ENCODE data around the gene KIF20A.
"Not testable (repeated sequence)": the region's sequence is repeated elsewhere in the genome, so short reads cannot be mapped to it uniquely, and the experiment has no call there.

Gene KIF20A

GRCh38 chr5:138178516-138179276 is at the start of gene KIF20A, which contains the start of gene BRD8:
Gene KIF20A (plus strand): TSS chr5:138179112. CDS start chr5:138179681, 569 bp downstream.
Gene BRD8 (minus strand): TSS chr5:138178630. CDS start chr5:138178614, 16 bp downstream.
- DNase-seq (ENCODE audit: low read depth in 2 of 3, low spot score in 2 of 3): peak; percentile 41 to 78 (median 77)

GRCh38 chr5:138129347-138129746 is 49.6 kb upstream of the KIF20A start:
- no peak for DNase-seq (ENCODE audit: low read depth in 2 of 3, low spot score in 2 of 3)

DNA sequence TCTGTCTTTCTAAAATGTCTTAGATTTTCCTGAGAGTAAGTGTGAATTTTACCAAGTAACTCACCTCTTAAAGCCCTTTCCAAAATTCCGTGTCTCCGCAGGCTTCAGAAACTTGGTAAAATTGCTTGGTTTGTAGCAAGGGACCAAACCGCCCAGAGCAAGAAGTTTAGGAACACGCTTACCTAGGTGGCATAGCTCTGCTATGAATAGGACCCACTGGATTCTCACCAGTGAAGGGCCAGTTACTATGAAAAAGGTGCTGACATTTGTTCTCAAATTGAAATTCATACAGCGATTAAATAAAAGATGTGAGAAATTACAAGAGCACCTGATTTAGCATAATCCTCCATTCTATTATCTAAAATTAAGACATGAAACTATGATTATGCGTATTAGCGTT is 46.4 kb upstream of the KIF20A start:
- DNase-seq (ENCODE audit: low read depth in 2 of 3, low spot score in 2 of 3): no peak

DNA sequence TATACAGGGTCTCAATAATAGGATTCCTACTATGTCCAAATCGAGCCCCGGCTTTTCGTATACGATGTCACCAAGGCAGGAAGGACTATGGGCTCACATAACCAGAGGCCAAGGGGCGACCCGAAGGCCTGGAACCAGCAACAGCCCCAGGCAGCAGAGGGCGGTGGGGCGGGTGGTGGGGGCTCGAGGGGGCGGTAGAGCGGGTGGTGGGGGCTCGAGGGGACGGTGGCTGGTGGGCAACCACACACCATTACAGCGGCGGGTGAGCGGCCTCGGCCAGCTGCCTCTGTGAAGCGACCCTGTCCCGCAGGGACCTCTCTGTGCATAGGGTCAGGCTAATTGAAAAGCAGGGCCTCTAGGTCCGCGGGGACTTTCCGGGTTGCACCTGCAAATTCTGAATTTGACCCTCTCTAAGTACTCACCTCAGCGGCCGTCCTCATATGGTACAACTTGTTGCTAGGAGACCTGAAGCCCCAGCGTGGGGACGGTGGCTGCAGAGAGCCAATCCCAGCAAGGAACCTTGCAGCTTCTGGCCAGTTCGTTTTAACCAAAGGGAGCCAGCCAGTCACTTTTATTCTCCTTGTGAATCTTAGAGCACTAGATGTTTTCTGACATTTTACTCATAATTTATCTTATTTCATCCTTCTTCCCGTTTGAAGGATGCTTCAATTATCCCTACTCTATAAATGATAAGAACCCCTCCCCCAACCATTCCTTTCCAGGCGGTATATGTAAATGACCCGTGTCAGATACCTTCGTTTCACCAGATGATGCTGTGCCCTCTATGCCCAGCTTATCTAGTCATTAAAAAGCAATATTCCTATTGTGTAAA is 39.7 kb upstream of the KIF20A start, which contains the start of gene NME5:
Gene NME5, minus strand, starts transcription at position 480 of the 832 bp plus-strand sequence. CDS start 648 bp downstream, outside the sequence.
- DNase-seq (ENCODE audit: low read depth in 2 of 3, low spot score in 2 of 3): no peak

GRCh38 chr5:138139781-138140090 is 39.2 kb upstream of the KIF20A start:
- DNase-seq (ENCODE audit: low read depth in 2 of 3, low spot score in 2 of 3): no peak

GRCh38 chr5:138140268-138140667 is 38.6 kb upstream of the KIF20A start:
- no peak for DNase-seq (ENCODE audit: low read depth in 2 of 3, low spot score in 2 of 3)

DNA sequence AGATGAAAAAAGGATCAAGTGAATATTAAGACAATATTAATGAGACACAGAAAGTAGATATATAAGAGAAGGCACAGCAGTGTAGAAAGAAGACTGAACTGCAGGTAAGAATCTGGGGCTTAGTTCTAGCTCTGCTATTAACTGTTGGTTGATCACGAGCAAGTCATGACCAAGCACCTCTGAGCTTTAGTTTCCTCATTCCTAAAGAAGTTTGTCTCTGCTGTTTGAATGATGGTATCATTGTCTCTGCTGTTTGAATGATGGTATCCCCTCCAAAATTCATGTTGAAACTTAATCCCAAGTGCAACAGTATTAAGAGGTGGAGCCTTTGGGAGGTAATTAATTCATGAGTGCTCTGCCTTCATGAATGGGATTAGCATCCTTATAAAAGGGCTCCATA is 37.2 kb upstream of the KIF20A start:
- no peak for DNase-seq (ENCODE audit: low read depth in 2 of 3, low spot score in 2 of 3)

- DNase-seq (ENCODE audit: low read depth in 2 of 3, low spot score in 2 of 3): not testable (repeated sequence)
Measured at GRCh38 chr5:138143578-138143977, 35.3 kb upstream of the KIF20A start.

GRCh38 chr5:138148811-138149210 is 30.1 kb upstream of the KIF20A start:
- DNase-seq (ENCODE audit: low read depth in 2 of 3, low spot score in 2 of 3): no peak

DNA sequence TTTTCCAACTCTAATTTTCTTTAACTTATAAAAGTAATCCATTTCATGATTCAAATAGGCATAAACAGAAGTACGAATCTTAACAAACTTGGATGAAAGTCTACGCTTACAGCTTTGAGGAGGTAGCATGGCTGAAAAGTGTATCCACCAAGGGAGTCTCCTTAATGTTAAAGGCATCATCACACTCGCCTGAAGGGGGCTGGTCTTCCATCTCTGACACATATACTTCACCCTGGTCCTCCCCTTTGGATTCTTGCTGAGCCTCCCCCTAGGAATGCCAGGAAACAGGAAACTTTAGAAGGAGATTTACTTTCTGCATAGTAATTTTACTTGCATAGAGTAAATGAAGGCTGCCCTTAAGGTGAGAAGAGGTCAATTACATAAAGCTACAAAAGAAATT is 29.4 kb upstream of the KIF20A start:
- no peak for DNase-seq (ENCODE audit: low read depth in 2 of 3, low spot score in 2 of 3)

GRCh38 chr5:138155977-138156376 is 22.9 kb upstream of the KIF20A start:
- DNase-seq (ENCODE audit: low read depth in 2 of 3, low spot score in 2 of 3): not testable (repeated sequence)

- DNase-seq (ENCODE audit: low read depth in 2 of 3, low spot score in 2 of 3): no peak
Measured at GRCh38 chr5:138157626-138158025, 21.3 kb upstream of the KIF20A start.

GRCh38 chr5:138159666-138160065 is 19.2 kb upstream of the KIF20A start:
- no peak for DNase-seq (ENCODE audit: low read depth in 2 of 3, low spot score in 2 of 3)

GRCh38 chr5:138160706-138161105 is 18.2 kb upstream of the KIF20A start:
- no peak for DNase-seq (ENCODE audit: low read depth in 2 of 3, low spot score in 2 of 3)

DNA sequence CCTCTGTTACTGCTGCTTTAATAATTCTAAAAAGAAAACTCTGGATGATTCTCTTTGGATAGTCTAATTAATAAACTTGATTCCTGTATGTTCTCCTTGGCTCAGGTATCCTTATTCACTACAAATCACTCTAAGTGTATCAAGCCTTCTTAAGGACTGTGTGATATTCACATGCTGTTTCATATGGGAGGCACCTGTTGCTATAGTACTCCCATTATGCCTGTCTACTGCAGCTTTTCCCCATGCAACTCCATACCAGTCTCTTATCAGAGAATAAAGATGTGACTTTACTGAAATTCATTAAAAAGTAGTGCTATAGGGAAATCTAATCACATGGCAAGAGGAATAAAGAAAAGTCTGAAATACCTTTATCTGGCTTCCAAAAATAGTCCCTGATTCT is 15.2 kb upstream of the KIF20A start:
- no peak for DNase-seq (ENCODE audit: low read depth in 2 of 3, low spot score in 2 of 3)

- DNase-seq (ENCODE audit: low read depth in 2 of 3, low spot score in 2 of 3): no peak
Measured at GRCh38 chr5:138169124-138169523, 9.8 kb upstream of the KIF20A start.

- DNase-seq (ENCODE audit: low read depth in 2 of 3, low spot score in 2 of 3): no peak
Measured at GRCh38 chr5:138170299-138170698, 8.6 kb upstream of the KIF20A start.

GRCh38 chr5:138177941-138178515 is 884 bp upstream of the KIF20A start:
- no peak for DNase-seq (ENCODE audit: low read depth in 2 of 3, low spot score in 2 of 3)

DNA sequence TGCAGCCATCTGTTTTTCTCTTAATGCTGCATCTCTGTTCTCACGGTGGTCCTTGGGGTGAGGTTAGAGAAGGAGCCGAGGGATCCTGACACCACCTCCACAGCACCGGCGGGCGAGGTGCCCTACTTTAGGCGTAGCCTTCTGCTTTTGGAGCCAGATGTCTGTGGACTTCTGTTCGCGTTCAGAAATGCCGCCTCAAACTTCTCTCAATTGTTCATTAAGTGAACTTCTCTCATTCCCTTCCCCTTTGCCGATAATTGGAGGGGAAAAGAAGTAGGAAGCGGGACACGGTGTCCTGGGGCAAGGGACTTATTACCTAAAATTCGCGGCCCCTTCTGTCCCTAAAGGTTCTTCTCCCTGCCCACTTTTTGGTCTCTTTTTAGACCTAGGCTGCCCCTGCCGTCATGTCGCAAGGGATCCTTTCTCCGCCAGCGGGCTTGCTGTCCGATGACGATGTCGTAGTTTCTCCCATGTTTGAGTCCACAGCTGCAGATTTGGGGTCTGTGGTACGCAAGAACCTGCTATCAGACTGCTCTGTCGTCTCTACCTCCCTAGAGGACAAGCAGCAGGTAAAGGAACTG is 455 bp downstream of the KIF20A start:
- DNase-seq (ENCODE audit: low read depth in 2 of 3, low spot score in 2 of 3): peak in 1 of 3 experiments; percentile 9

- no peak for DNase-seq (ENCODE audit: low read depth in 2 of 3, low spot score in 2 of 3)
Measured at GRCh38 chr5:138180183-138180782, 1.4 kb downstream of the KIF20A start.

DNA sequence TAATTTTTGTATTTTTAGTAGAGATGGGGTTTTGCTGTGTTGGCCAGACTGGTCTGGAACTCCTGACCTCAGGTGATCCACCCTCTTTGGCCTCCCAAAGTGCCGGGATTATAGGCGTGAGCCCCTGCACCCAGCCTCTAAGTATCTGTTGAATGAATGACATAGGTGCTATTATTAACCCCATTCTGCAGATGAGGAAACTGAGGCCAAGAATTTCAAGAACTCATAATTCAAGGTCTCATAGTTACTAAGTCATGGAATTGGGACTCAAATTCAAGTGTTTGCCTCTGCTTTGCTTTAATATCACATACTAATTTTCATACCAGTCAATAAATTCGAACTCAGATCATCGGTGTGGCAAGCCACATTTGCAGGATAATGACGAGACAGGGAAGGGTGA is 1.9 kb downstream of the KIF20A start:
- no peak for DNase-seq (ENCODE audit: low read depth in 2 of 3, low spot score in 2 of 3)
